ENCODE measurements around the gene BTBD10. TPM values are rescaled to one million over a fixed set of nuclear protein-coding genes. Genes with fewer than 3 reads are reported as not detected.

Gene BTBD10
- total RNA-seq, 1 donor from 2014 or later = 86.8 TPM

DNA sequence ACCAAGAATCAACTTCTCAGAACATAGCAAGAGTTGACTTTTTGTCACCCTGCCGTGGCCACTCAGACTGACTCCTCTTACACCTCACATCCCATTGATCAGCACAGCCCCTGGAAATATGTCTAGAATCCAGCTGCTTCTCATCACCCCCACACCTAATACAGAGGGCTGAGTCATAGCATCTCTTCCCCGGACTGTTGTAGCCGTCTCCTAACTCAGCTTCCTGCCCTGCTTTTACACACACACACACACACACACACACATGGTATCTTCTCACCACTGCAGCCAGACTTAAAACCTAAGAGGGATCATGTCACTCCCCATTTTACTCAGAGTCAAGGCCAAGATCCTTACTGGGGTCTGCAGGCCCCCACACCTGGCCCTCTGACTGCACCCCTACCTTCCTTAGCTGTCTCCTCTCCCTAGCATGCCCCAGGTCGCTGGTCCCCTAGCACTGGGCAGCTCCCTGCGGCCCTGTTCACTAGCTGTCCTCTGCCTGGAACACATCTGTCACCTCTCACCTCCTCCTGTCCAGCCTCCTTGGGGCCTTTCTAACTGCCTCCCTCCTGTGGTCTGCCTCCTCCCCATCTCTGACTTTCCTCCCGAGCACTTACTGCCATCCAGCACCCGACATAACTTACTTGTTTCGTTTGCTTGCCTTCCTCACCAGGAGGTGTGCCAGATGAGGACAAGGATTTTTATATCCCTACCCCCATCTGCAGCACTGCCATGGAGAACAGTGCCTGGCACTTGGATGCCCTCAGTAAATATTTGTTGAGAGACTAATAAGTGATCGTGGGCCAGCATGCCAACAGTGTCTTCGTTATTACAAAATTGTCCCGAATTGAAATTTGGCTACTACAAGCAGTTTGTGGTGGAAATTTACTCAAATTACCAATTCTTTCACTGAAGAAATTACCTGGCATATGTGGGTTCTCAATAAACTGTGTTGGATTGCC is 123.5 kb downstream of the BTBD10 start:
- peak; percentile 30 to 93 for DNase-seq (ENCODE audit: low read depth in 2 of 2)

DNA sequence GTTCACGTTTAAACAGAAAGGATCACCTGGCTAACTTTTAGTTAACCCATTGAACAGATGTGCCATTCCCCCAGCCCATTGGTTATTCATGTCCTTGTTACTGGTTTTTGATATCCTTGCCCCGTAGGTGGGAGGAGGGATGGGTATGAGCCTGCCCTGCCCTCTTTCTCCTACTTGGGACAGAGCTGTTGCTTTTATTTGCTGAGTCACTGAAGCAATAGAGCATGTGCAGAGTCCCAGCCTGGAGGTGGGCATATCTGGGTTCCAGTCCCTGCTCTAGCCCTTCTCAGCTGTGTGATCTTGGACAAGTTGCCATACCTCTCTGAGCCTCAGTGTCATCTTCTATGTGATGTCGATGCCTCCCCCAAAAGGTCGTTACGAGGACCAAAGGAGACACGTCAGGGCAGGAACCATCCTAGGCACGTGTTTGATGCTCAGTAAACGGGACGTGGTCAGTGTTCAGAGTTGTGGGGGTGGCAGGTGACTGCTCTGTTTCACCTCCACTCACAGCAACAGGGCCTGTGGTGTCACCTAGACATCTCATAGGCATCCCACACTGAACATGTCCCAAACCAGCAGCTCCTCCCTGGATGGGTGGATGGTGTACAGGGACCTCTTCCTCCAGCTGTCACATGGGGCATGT is 124.5 kb downstream of the BTBD10 start:
- peak in 1 of 2 donors; percentile 59 for DNase-seq (ENCODE audit: low read depth in 2 of 2)

DNA sequence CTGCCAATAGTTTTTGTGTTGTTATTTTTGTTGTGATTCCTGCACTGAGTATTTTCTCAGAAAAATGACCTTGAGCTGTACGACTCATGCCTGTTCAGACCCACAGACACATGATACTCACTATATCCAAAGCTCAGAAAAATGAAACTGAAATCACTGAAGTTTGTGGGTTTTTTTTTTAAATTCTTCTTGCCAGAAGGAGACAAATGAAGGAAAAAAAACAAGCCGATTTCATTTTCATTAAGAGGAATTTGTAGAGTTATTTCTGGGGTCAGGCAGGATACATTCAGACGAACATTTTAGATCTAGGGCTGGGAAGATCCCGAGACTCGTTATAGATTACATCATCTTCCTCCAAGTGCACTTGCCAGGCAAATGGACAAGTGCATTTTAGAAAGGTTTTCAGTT is 125.0 kb downstream of the BTBD10 start:
- peak in 1 of 2 donors; percentile 68 for DNase-seq (ENCODE audit: low read depth in 2 of 2)

Other genes with a start within 250 kb of the BTBD10 start
- 7.4 and 9.6 TPM in 2 replicates for gene BMAL1, start 185.4 kb downstream of the BTBD10 start, total RNA-seq
- not detected in 2 replicates for gene PTH, start 32.8 kb upstream of the BTBD10 start, total RNA-seq
- 51.3 and 57.4 TPM in 2 replicates for gene FAR1, start 205.4 kb upstream of the BTBD10 start, total RNA-seq

All from dermis microvascular lymphatic vessel endothelial cell (primary cell).